ENCODE data around the gene NDST3.
"Not testable (repeated sequence)": the region's sequence is repeated elsewhere in the genome, so short reads cannot be mapped to it uniquely, and the experiment has no call there.

Gene NDST3

GRCh38 chr4:118278473-118279274 is 244.4 kb downstream of the NDST3 start:
- DNase-seq = peak; percentile 99 to 100

GRCh38 chr4:118279328-118279727 is 245.0 kb downstream of the NDST3 start:
- peak in 1 of 2 donors; percentile 17 for DNase-seq

GRCh38 chr4:118279920-118280432 is 245.7 kb downstream of the NDST3 start:
- no peak for DNase-seq

GRCh38 chr4:118280501-118281218 is 246.4 kb downstream of the NDST3 start:
- peak; percentile 30 to 45 for DNase-seq

GRCh38 chr4:118281611-118282442 is 247.5 kb downstream of the NDST3 start:
- DNase-seq = no peak

- no peak for DNase-seq
Observed at GRCh38 chr4:118282692-118283091, 248.4 kb downstream of the NDST3 start.

- DNase-seq = no peak
Observed at GRCh38 chr4:118284169-118284568, 249.9 kb downstream of the NDST3 start.

GRCh38 chr4:118285931-118286330 is 251.6 kb downstream of the NDST3 start:
- no peak for DNase-seq

- DNase-seq = no peak
Observed at GRCh38 chr4:118286685-118287084, 252.4 kb downstream of the NDST3 start.

GRCh38 chr4:118287711-118288451 is 253.6 kb downstream of the NDST3 start:
- DNase-seq = no peak

GRCh38 chr4:118289794-118290193 is 255.5 kb downstream of the NDST3 start:
- no peak for DNase-seq

GRCh38 chr4:118290951-118291350 is 256.7 kb downstream of the NDST3 start:
- DNase-seq = no peak

- DNase-seq = no peak
Observed at GRCh38 chr4:118296729-118297128, 262.4 kb downstream of the NDST3 start.

- not testable (repeated sequence) for DNase-seq
Observed at GRCh38 chr4:118299619-118300018, 265.3 kb downstream of the NDST3 start.

GRCh38 chr4:118307643-118308042 is 273.4 kb downstream of the NDST3 start:
- DNase-seq = no peak

All from activated CD4-positive, alpha-beta T cell treated with anti-CD3 and anti-CD28 coated beads for 4 hours (primary cell).